Right lobe of liver (tissue), 4 donors: Measurements from ENCODE around the gene COL4A1.

Experiments used
- CTCF ChIP-seq, 4 donors: fragments of 200-600 bp in 3 of 4; fragments of 450-650 bp in 1 of 4; IDR thresholded peaks; one replicate each; pipeline versions ENCODE4 v1.5.1 to v1.8.0; 2016 to 2022; ENCODE audit warnings: antibody characterized with exemption in 4 of 4, mild to moderate bottlenecking in 2 of 4
- POLR2A ChIP-seq: fragments of 450-650 bp; IDR thresholded peaks from one replicate; pipeline ENCODE4 v1.6.1; 2017; ENCODE audit warnings: antibody characterized with exemption, mild to moderate bottlenecking
- donor health status: DM: no; HTN: no; CAD: no.
- donor health status: DM: no; HTN: no; CAD: no.
- donor health status: DM: no; HTN: yes; CAD: no.

- TF ChIP-seq CTCF (IDR thresholded peaks at IDR 0.05) (no peak), POLR2A (no peak)
Measured at GRCh38 chr13:110212529-110212928, 94.4 kb downstream of the COL4A1 start.
